GM18951 (cell line): ENCODE measurements around the gene OPN3.

Experiments used
- POLR2A ChIP-seq: IDR thresholded peaks from 4 replicates; pipeline ENCODE4 v1.6.1; 2011; ENCODE audit warnings: mild to moderate bottlenecking; ENCODE audit not compliant: insufficient read length, insufficient read depth; ENCODE audit errors: extremely low read depth
- in situ Hi-C: fragments of 300-500 bp; cut with MboI; formaldehyde crosslinking; loops from one replicate; pipeline ENCODE4 v1.12.0; 2022; ENCODE audit warnings: low sequenced_read_pairs, mixed read lengths, inconsistent platforms; ENCODE audit not compliant: unreplicated experiment

Gene OPN3

DNA sequence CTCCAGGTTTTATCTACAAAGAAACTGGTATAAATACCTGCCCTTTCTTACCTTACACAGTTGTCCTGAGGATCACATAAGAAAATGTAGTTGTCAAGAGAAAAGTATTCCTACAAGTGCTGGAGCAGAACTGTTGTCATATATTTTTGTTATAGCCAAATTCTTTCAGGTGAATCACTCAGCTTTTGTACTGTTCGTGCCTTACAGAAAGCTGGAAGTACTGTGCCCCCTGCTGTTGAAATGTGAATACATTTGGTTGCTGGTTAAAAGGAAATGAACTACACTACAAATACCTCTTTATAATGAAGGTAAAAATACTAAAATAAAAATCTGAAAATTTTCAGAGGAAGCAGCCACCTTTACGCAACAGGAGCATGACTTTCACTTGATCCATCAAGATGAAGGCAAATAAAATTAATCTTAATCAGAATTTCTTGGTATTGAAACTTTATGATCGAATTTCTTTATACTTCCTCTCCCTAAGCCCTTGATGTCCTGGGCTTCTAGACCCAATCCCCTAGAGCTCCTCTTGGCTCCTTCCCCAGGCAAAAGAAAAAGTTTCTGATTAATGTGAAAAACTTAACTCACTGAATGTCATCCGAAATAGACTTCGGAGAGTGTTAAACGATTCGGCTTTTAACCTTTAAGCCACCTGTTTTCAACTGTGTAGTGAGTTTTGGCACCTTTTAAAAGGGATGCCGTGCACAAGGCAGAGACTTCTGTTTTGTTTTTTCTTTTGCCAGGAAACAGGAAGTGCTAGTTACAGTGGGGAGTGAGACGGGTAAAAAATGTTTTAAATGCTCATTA lies 12.5 kb downstream of the OPN3 start:
- no peak for TF ChIP-seq POLR2A
- in situ Hi-C loops = no loop called here

GRCh38 chr1:241624935-241625334 lies 15.2 kb downstream of the OPN3 start:
- in situ Hi-C loops = loop anchor here (25.0 kb wide), 1 partner anchor 387 kb away; no protein-coding TSS in a partner anchor
- TF ChIP-seq POLR2A = no peak

DNA sequence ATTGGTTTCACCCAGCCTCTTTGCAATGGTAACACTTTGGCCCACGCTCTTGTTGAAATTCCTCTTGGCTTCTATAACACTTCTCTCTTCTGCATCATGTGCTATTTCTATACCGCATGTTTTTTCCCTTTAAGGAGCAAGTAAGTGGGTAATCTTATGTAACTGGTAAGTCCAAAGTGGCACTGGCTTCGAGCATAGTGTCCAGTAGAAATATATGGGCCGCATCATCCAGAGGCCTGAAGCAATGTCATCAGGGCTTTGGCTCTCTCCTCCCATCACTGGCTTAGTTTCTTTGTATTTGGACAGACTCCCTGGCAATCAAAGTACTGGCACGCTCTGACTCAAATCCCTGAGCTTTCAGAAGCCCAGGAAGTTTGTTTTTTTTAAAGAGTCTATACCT lies 17.5 kb downstream of the OPN3 start:
- TF ChIP-seq POLR2A = no peak
- in situ Hi-C loops = loop anchor here (25.0 kb wide), 1 partner anchor 390 kb away; no protein-coding TSS in a partner anchor

DNA sequence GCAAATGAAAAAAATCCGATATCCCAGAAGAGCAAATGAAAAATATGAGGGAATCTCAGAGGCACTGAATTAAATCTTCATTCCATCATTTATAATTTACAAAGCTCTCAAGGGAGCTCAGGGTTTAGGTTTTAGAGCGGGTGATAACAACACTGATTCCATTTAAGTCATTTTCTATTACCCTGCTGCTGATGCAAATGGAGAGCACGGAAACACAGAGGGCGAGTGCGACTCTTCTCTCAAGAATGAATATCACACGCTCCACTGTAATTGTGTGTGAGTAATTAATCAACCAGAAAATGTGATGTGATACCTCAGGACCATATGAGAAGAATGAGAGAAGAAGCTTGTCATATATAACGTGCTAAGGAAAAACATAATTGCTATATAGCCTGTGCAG lies 22.7 kb downstream of the OPN3 start:
- in situ Hi-C loops = loop anchor here (25.0 kb wide), 1 partner anchor 395 kb away; no protein-coding TSS in a partner anchor
- TF ChIP-seq POLR2A = no peak

DNA sequence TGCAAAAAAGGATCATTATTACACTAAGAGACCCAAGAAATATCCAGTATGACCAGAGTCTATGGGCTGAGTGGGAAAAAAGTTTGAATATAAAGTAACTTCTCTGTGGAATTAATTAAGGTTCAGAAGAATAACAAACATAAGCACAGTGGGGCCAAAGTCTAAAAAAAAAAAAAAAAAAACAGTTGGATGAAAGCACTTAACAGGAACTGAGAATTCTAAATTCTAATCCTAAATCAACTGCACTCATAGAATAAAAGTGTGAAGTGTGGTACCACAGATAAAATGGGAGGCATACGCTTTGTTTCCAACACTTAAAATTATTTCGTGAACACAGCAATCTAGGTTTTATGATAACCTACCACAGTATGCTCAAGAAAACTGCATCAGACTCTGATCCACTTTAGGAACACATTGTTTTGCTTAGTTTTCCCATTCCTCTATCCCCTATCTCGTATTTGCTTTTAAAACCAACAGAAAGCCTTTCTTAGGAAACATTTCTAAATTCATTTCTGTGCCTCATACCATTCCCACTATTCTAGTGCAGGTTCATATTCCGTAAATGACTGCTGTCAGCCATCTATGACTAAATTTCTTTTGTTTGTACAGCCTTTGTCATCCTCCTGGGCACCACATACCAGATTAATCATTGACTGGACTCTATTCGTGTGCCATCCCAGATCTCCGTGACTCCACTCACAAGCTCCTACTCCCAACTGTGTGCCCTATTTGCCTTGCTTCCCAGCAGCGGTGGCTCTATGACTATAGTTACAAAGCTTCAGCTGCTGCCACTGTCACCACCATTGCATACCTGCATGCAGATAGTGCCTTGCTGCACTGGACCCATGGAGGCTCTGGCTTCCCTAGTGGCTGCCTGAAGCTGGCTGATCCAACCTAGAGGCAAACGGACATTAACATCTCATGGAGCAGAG lies 24.9 kb downstream of the OPN3 start:
- TF ChIP-seq POLR2A = no peak
- in situ Hi-C loops = loop anchor here (25.0 kb wide), 1 partner anchor 397 kb away; no protein-coding TSS in a partner anchor

DNA sequence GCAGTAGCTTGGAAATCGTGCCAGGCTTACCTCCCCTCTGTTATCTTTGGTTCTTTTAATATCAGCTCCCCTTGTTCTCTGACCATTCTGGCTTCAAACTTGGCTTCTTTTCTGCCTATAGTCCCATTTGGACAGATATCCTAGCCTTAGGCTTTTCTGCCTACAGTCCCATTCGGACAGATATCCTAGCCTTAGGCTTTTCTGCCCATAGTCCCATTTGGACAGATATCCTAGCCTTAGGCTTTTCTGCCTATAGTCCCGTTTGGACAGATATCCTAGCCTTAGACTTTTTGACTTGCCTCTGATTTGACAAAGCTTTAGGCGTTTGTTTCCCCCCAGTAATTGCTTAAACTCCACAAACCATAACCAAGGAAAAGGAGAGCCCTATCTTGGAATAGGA lies 25.6 kb downstream of the OPN3 start:
- no peak for TF ChIP-seq POLR2A
- in situ Hi-C loops = loop anchor here (25.0 kb wide), 1 partner anchor 398 kb away; no protein-coding TSS in a partner anchor

GRCh38 chr1:241614144-241614543 lies 26.0 kb downstream of the OPN3 start:
- in situ Hi-C loops = loop anchor here (25.0 kb wide), 1 partner anchor 398 kb away; no protein-coding TSS in a partner anchor
- TF ChIP-seq POLR2A = no peak

DNA sequence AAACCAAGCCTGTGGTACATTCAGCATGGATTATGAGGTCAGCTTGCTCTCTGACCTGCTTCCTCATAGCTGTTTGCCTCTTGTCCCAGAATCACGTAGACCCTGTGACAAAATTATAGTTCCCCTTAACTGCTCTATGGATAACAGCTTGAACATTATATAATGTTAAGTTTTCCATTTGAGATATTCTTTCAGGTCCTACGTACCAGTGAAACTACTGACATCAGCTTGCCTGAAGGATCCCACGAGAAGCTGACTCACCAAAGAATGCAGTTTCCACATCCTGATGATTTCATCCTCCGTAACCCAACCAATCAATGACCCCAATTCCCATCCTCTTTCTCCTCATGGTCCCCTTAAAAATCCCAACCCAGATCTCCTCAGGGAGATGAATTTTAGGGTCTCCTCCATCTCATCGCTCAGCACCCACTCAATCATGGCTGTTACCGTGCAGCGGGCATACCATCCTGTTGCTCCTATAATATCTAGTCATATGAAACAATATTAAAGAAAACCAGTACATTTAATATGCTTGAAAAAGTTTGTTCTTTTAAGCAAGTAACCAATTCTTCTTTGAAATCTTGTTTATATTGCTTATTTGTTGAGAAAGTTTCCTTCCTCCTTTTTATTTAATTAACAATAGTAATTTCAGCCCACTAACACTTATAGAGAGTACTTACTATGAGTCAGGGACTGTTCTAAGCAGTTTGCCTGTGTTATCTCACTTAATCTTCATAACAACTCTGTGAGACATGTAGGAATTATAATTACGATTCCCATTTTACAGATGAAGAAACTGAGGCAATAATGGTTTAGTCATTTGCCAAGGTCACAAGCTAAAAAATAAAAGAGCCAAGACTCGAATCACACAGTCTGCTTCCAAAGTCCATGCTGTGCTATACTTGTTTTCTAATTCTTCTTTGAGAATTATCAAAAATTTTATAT lies 27.4 kb downstream of the OPN3 start:
- in situ Hi-C loops = loop anchor here (25.0 kb wide), 1 partner anchor 399 kb away; no protein-coding TSS in a partner anchor
- TF ChIP-seq POLR2A = no peak

- in situ Hi-C loops = loop anchor here (25.0 kb wide), 1 partner anchor 401 kb away; no protein-coding TSS in a partner anchor
- no peak for TF ChIP-seq POLR2A
These were observed 28.4 kb downstream of the OPN3 start for GRCh38 chr1:241611736-241612135.

- in situ Hi-C loops = loop anchor here (25.0 kb wide), 1 partner anchor 401 kb away; no protein-coding TSS in a partner anchor
- TF ChIP-seq POLR2A = no peak
These were observed 29.1 kb downstream of the OPN3 start for GRCh38 chr1:241611063-241611462.

- no peak for TF ChIP-seq POLR2A
- in situ Hi-C loops = loop anchor here (25.0 kb wide), 1 partner anchor 402 kb away; no protein-coding TSS in a partner anchor
These were observed 29.9 kb downstream of the OPN3 start for GRCh38 chr1:241610056-241610815.

GRCh38 chr1:241608379-241609033 lies 31.7 kb downstream of the OPN3 start:
- in situ Hi-C loops = loop anchor here (25.0 kb wide), 1 partner anchor 404 kb away; no protein-coding TSS in a partner anchor
- TF ChIP-seq POLR2A = no peak
